Neural progenitor cell (in vitro differentiated cells): ENCODE data around the gene STAG3. TPM values are rescaled to one million over a fixed set of nuclear protein-coding genes. Genes with fewer than 3 reads are reported as not detected.

Experiments used
- DNase-seq: peaks from one replicate; pipeline ENCODE4 v3.0.0-alpha.2; 2016; ENCODE audit warnings: low spot score
- H2AFZ ChIP-seq: fragments of 200-600 bp; sonication (generic); replicated peaks from 2 replicates; pipeline ENCODE4 v1.6.1; 2016; ENCODE audit warnings: antibody characterized with exemption
- H3F3A ChIP-seq: fragments of 200-600 bp; sonication (generic); 2 replicates; pipeline ENCODE4 v1.6.1; 2016; ENCODE audit warnings: antibody characterized with exemption, low read depth
- H3K27ac ChIP-seq: fragments of 200-600 bp; sonication (generic); 2 replicates; pipeline ENCODE4 v1.5.1; 2016; ENCODE audit warnings: mild to moderate bottlenecking
- H3K27me3 ChIP-seq: fragments of 200-600 bp; sonication (generic); 2 replicates; pipeline ENCODE4 v1.6.1; 2016; ENCODE audit warnings: mild to moderate bottlenecking, moderate library complexity
- H3K36me3 ChIP-seq: fragments of 200-600 bp; sonication (generic); 2 replicates; pipeline ENCODE4 v1.5.1; 2016
- H3K4me1 ChIP-seq: fragments of 200-600 bp; sonication (generic); 2 replicates; pipeline ENCODE4 v1.6.1; 2016; ENCODE audit warnings: mixed run types
- H3K4me2 ChIP-seq: fragments of 200-600 bp; sonication (generic); 2 replicates; pipeline ENCODE4 v1.6.1; 2016
- H3K4me3 ChIP-seq: fragments of 200-600 bp; sonication (generic); 2 replicates; pipeline ENCODE4 v1.5.1; 2016
- H3K79me2 ChIP-seq: fragments of 200-600 bp; sonication (generic); 2 replicates; pipeline ENCODE4 v1.6.1; 2016; ENCODE audit warnings: low read depth
- H3K9ac ChIP-seq: fragments of 200-600 bp; sonication (generic); 2 replicates; pipeline ENCODE4 v1.6.1; 2016
- H3K9me3 ChIP-seq: fragments of 200-600 bp; sonication (generic); 2 replicates; pipeline ENCODE4 v1.5.1; 2016; ENCODE audit warnings: low read depth
- H4K20me1 ChIP-seq: fragments of 200-600 bp; sonication (generic); 2 replicates; pipeline ENCODE4 v1.6.1; 2016; ENCODE audit warnings: low read depth
- H3K27ac Mint-ChIP-seq: 3 replicates; pipeline ENCODE4 v1.8.0; 2021; ENCODE audit warnings: mixed read lengths
- H3K27me3 Mint-ChIP-seq: 2 replicates; pipeline ENCODE4 v1.8.0; 2022; ENCODE audit warnings: low read depth, mild to moderate bottlenecking, inconsistent platforms, moderate library complexity, mixed read lengths; ENCODE audit not compliant: insufficient read depth
- H3K36me3 Mint-ChIP-seq: 3 replicates; pipeline ENCODE4 v1.8.0; 2021; ENCODE audit warnings: mixed read lengths
- H3K4me1 Mint-ChIP-seq: 3 replicates; pipeline ENCODE4 v1.8.0; 2021; ENCODE audit warnings: mixed read lengths
- H3K4me3 Mint-ChIP-seq: 3 replicates; pipeline ENCODE4 v1.8.0; 2021; ENCODE audit warnings: mild to moderate bottlenecking, moderate library complexity, mixed read lengths
- H3K9me3 Mint-ChIP-seq: 3 replicates; pipeline ENCODE4 v1.8.0; 2020; ENCODE audit warnings: mixed read lengths
- EZH2 ChIP-seq: fragments of 200-600 bp; sonication (generic); IDR thresholded peaks from 2 replicates; pipeline ENCODE4 v1.6.1; 2017; ENCODE audit warnings: antibody characterized with exemption, mild to moderate bottlenecking, moderate library complexity
- EZH2phosphoT487 ChIP-seq: fragments of 200-600 bp; sonication (generic); IDR thresholded peaks from 2 replicates; pipeline ENCODE4 v1.6.1; 2017; ENCODE audit warnings: antibody characterized with exemption
- total RNA-seq: library from RNA; depleted of rRNA; stranded (reverse); fragments of >200 nt; gene quantifications from 2 replicates; pipeline ENCODE4 v1.2.3, GENCODE V29; 2015; ENCODE audit warnings: low replicate concordance
- TF ChIP-seq, protein P1 (sequence below): fragments of 200-600 bp; sonication (generic); IDR thresholded peaks from 2 replicates; pipeline ENCODE4 v1.5.1; 2017; ENCODE audit warnings: antibody characterized with exemption, mild to moderate bottlenecking

Gene STAG3
- total RNA-seq, 1 donor from 2014 or later: 0.58 TPM

- H3K4me3 ChIP-seq: peak overlapping the region; percentile 96
- H3K9me3 ChIP-seq: no peaks in the 10 kb centered on the region
- H4K20me1 ChIP-seq: peaks cover 26% of the 10 kb centered on the region
- H3F3A ChIP-seq: peaks cover 24% of the 10 kb centered on the region
- no peaks in the 10 kb centered on the region for H3K36me3 ChIP-seq
- Mint-ChIP-seq H3K36me3 (peaks cover 3% of the 10 kb centered on the region), H3K27me3 (peaks cover 16% of the 10 kb centered on the region), H3K27ac (peak overlapping the region; percentile 54), H3K4me1 (peaks cover 19% of the 10 kb centered on the region), H3K4me3 (peak overlapping the region; percentile 86), H3K9me3 (no peaks in the 10 kb centered on the region)
- no peaks in the 10 kb centered on the region for H3K79me2 ChIP-seq
- peak overlapping the region; percentile 40 for H3K27ac ChIP-seq
- DNase-seq: no peak
- H3K4me1 ChIP-seq: no peaks in the 10 kb centered on the region
- H3K9ac ChIP-seq: no peak overlapping the region
- TF ChIP-seq, protein P1, sequence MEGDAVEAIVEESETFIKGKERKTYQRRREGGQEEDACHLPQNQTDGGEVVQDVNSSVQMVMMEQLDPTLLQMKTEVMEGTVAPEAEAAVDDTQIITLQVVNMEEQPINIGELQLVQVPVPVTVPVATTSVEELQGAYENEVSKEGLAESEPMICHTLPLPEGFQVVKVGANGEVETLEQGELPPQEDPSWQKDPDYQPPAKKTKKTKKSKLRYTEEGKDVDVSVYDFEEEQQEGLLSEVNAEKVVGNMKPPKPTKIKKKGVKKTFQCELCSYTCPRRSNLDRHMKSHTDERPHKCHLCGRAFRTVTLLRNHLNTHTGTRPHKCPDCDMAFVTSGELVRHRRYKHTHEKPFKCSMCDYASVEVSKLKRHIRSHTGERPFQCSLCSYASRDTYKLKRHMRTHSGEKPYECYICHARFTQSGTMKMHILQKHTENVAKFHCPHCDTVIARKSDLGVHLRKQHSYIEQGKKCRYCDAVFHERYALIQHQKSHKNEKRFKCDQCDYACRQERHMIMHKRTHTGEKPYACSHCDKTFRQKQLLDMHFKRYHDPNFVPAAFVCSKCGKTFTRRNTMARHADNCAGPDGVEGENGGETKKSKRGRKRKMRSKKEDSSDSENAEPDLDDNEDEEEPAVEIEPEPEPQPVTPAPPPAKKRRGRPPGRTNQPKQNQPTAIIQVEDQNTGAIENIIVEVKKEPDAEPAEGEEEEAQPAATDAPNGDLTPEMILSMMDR: no peak
- TF ChIP-seq EZH2phosphoT487: no peak
- no peak for TF ChIP-seq EZH2
- H2AFZ ChIP-seq: no peak overlapping the region
- no peaks in the 10 kb centered on the region for H3K27me3 ChIP-seq
- H3K4me2 ChIP-seq: peak overlapping the region; percentile 96
Observed at GRCh38 chr7:100159099-100159623, 18.6 kb upstream of the STAG3 start.

GRCh38 chr7:100160067-100160466 lies 17.7 kb upstream of the STAG3 start:
- H3K9me3 Mint-ChIP-seq: no peaks in the 10 kb centered on the region
- TF ChIP-seq EZH2 (no peak), EZH2phosphoT487 (no peak)
- TF ChIP-seq, protein P1: no peak

GRCh38 chr7:100163006-100163531 lies 14.6 kb upstream of the STAG3 start:
- TF ChIP-seq, protein P1: no peak
- TF ChIP-seq EZH2 (no peak), EZH2phosphoT487 (no peak)
- Histone ChIP-seq H4K20me1 (peaks cover under 1% of the 10 kb centered on the region), H3F3A (peaks cover 22% of the 10 kb centered on the region), H3K36me3 (no peaks in the 10 kb centered on the region), H3K79me2 (no peaks in the 10 kb centered on the region), H2AFZ (no peak overlapping the region), H3K9ac (no peak overlapping the region), H3K27ac (no peak overlapping the region), H3K4me3 (no peak overlapping the region), H3K4me2 (no peak overlapping the region), H3K4me1 (peaks cover 14% of the 10 kb centered on the region), H3K9me3 (no peaks in the 10 kb centered on the region), H3K27me3 (peaks cover 22% of the 10 kb centered on the region)
- Mint-ChIP-seq H3K9me3 (no peaks in the 10 kb centered on the region), H3K4me1 (peaks cover 27% of the 10 kb centered on the region), H3K4me3 (no peak overlapping the region), H3K27me3 (peaks cover 26% of the 10 kb centered on the region), H3K36me3 (no peaks in the 10 kb centered on the region), H3K27ac (peak overlapping the region; percentile 14)
- no peak for DNase-seq

More at GRCh38 chr7:100160067-100160466, 17.7 kb upstream of the STAG3 start:
- Histone ChIP-seq H3K27ac (no peak overlapping the region), H3K9ac (no peak overlapping the region), H3F3A (peaks cover 24% of the 10 kb centered on the region), H3K9me3 (no peaks in the 10 kb centered on the region), H3K36me3 (no peaks in the 10 kb centered on the region), H4K20me1 (peaks cover 26% of the 10 kb centered on the region), H3K4me3 (no peak overlapping the region), H3K27me3 (no peaks in the 10 kb centered on the region), H3K4me1 (no peaks in the 10 kb centered on the region), H2AFZ (no peak overlapping the region), H3K4me2 (no peak overlapping the region), H3K79me2 (no peaks in the 10 kb centered on the region)
- Mint-ChIP-seq H3K4me1 (peaks cover 19% of the 10 kb centered on the region), H3K27ac (no peak overlapping the region), H3K36me3 (peaks cover 3% of the 10 kb centered on the region), H3K27me3 (peaks cover 16% of the 10 kb centered on the region), H3K4me3 (peak overlapping the region; percentile 86)
- DNase-seq: no peak
